Spleen (tissue), 11 donors: ENCODE results near the gene IGFL1. TPM values are rescaled to one million over a fixed set of nuclear protein-coding genes. Genes with fewer than 3 reads are reported as not detected.
"Not testable (repeated sequence)": the region's sequence is repeated elsewhere in the genome, so short reads cannot be mapped to it uniquely, and the experiment has no call there.

Source experiments
- DNase-seq: peaks from one replicate; pipeline ENCODE4 v3.0.0-alpha.2; 2020
- H3K27ac ChIP-seq, 8 donors: fragments of 200-600 bp; sonication (generic) in 7 of 8; 1 replicate in 4 of 8; 2 replicates in 4 of 8; pipeline versions ENCODE4 v1.5.0 to v1.8.0; 2016 to 2021; ENCODE audit warnings: inconsistent platforms in 4 of 8, mild to moderate bottlenecking in 4 of 8, moderate library complexity in 1 of 8
- H3K27me3 ChIP-seq, 7 donors: fragments of 200-600 bp; sonication (generic) in 6 of 7; replicated peaks in 1 of 7; 1 replicate in 4 of 7; 2 replicates in 3 of 7; pipeline versions ENCODE4 v1.5.0 to v1.8.0; 2016 to 2021; ENCODE audit warnings: inconsistent platforms in 3 of 7, mild to moderate bottlenecking in 1 of 7
- H3K36me3 ChIP-seq, 6 donors: fragments of 200-600 bp; sonication (generic) in 5 of 6; 1 replicate in 4 of 6; 2 replicates in 2 of 6; pipeline versions ENCODE4 v1.5.0 to v1.8.0; 2016 to 2021; ENCODE audit warnings: inconsistent platforms in 2 of 6
- H3K4me1 ChIP-seq, 6 donors: fragments of 200-600 bp; sonication (generic) in 5 of 6; 1 replicate in 3 of 6; 2 replicates in 3 of 6; pipeline versions ENCODE4 v1.5.0 to v1.8.0; 2016 to 2021; ENCODE audit warnings: inconsistent platforms in 3 of 6
- H3K4me3 ChIP-seq, 8 donors: fragments of 200-600 bp; sonication (generic) in 7 of 8; 1 replicate in 4 of 8; 2 replicates in 4 of 8; pipeline versions ENCODE4 v1.5.0 to v1.8.0; 2016 to 2021; ENCODE audit warnings: inconsistent platforms in 4 of 8, mild to moderate bottlenecking in 4 of 8, moderate library complexity in 2 of 8
- H3K9me3 ChIP-seq, 8 donors: fragments of 200-600 bp; sonication (generic) in 7 of 8; 1 replicate in 4 of 8; 2 replicates in 4 of 8; pipeline versions ENCODE4 v1.5.0 to v1.8.0; 2016 to 2021; ENCODE audit warnings: inconsistent platforms in 4 of 8
- POLR2A ChIP-seq, 3 donors: fragments of 450-650 bp; IDR thresholded peaks; one replicate each; pipeline ENCODE4 v1.5.1; 2017; ENCODE audit warnings: antibody characterized with exemption in 3 of 3, mild to moderate bottlenecking in 1 of 3
- POLR2AphosphoS5 ChIP-seq, 3 donors: sonication (generic); formaldehyde crosslinking; IDR thresholded peaks; one replicate each; pipeline ENCODE4 v1.5.1; 2017; ENCODE audit warnings: antibody characterized with exemption in 3 of 3
- WGBS, 5 donors: extraction: QIAGEN DNeasy Blood & Tissue Kit in 3 of 5; methylation state at CpG; one replicate each; pipeline versions ENCODE4 v1.1.5 to v1.1.7; 2013 to 2018; 5-methylcytosine and 5-hydroxymethylcytosine counted together
- intact Hi-C: fragments of 100-400 bp; cut with DNase I; formaldehyde crosslinking; loops from one replicate; pipeline ENCODE4 v1.15.0; 2023; ENCODE audit warnings: low total_unique reads
- polyA plus RNA-seq, 3 donors: library from polyadenylated mRNA; stranded (reverse); fragments of 200-250 nt; gene quantifications; one replicate each; pipeline ENCODE4 v1.2.1, GENCODE V29; 2013
- total RNA-seq, 7 donors: library from RNA; depleted of rRNA in 3 of 7; stranded (reverse); fragments of >200 nt in 3 of 7; fragmentation: NEBNext Ultra II Directional in 4 of 7; extraction: Animal tissue kit (Norgen Biotek cat#: 25700) in 4 of 7; gene quantifications; one replicate each; pipeline versions ENCODE4 v1.1.0 to v1.2.1, GENCODE V29; 2016 to 2021
- TF ChIP-seq, protein P1 (sequence below), 11 experiments: fragments of 200-600 bp in 7 of 11; fragments of 450-650 bp in 4 of 11; sonication (generic) in 4 of 11; IDR thresholded peaks in 8 of 11; conservative IDR thresholded peaks in 3 of 11; 1 replicate in 7 of 11; 2 replicates in 4 of 11; pipeline versions ENCODE4 v1.4.0 to v1.8.0; 2016 to 2021; ENCODE audit warnings: antibody characterized with exemption in 11 of 11, inconsistent platforms in 4 of 11, mild to moderate bottlenecking in 1 of 11
- donor health status: healthy with polysubstance abuse.
- donor health status: DM: no; HTN: no; CAD: no; lungs with moderate emphysema.
- donor health status: DM: no; HTN: no; CAD: no.
- donor health status: Bipolar disorder and iron deficiency.
- donor health status: healthy.
- donor health status: DM: no; HTN: no; CAD: no.
- donor health status: DM: yes; HTN: yes; CAD: no.

IGFL1 gene
- total and polyA plus RNA-seq, 10 donors, result not detected

GRCh38 chr19:46232468-46232867, 2.9 kb downstream of the IGFL1 start:
- intact Hi-C loops, result no loop called here
- Histone ChIP-seq H3K4me1 (no peaks in the 10 kb centered on the region), H3K27me3 (peaks cover 0 to 70% (median 0%) of the 10 kb centered on the region in 7 donors), H3K9me3 (no peaks in the 10 kb centered on the region), H3K27ac (no peak overlapping the region), H3K4me3 (no peak overlapping the region), H3K36me3 (no peaks in the 10 kb centered on the region)
- WGBS, 5 donors, result 80 to 90% (median 89%) methylated on average over 1 to 11 of the region's 11 CpGs; no CpG with 5 or more reads in 1 of the 5 donors
- no peak for DNase-seq
- TF ChIP-seq POLR2AphosphoS5 (IDR thresholded peaks at IDR 0.05), result no peak
- TF ChIP-seq, protein P1, sequence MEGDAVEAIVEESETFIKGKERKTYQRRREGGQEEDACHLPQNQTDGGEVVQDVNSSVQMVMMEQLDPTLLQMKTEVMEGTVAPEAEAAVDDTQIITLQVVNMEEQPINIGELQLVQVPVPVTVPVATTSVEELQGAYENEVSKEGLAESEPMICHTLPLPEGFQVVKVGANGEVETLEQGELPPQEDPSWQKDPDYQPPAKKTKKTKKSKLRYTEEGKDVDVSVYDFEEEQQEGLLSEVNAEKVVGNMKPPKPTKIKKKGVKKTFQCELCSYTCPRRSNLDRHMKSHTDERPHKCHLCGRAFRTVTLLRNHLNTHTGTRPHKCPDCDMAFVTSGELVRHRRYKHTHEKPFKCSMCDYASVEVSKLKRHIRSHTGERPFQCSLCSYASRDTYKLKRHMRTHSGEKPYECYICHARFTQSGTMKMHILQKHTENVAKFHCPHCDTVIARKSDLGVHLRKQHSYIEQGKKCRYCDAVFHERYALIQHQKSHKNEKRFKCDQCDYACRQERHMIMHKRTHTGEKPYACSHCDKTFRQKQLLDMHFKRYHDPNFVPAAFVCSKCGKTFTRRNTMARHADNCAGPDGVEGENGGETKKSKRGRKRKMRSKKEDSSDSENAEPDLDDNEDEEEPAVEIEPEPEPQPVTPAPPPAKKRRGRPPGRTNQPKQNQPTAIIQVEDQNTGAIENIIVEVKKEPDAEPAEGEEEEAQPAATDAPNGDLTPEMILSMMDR (IDR thresholded peaks at IDR 0.05 in 8 of 11, conservative IDR thresholded peaks at IDR 0.05 in 3 of 11), result no peak
- TF ChIP-seq POLR2A (IDR thresholded peaks at IDR 0.05), result no peak

- intact Hi-C loops, result no loop called here
- Histone ChIP-seq H3K4me1 (no peaks in the 10 kb centered on the region), H3K4me3 (no peak overlapping the region), H3K9me3 (no peaks in the 10 kb centered on the region), H3K36me3 (no peaks in the 10 kb centered on the region), H3K27ac (no peak overlapping the region), H3K27me3 (peaks cover 0 to 70% (median 0%) of the 10 kb centered on the region in 7 donors)
- DNase-seq, result no peak
- TF ChIP-seq, protein P1 (IDR thresholded peaks at IDR 0.05 in 8 of 11, conservative IDR thresholded peaks at IDR 0.05 in 3 of 11), result no peak
- WGBS, 5 donors, result 79 to 89% (median 87%) methylated on average over 20 of the region's 20 CpGs
These were observed 3.5 kb downstream of the IGFL1 start for GRCh38 chr19:46232938-46233621.

- intact Hi-C loops, H3K4me3 ChIP-seq, DNase-seq, H3K4me1 ChIP-seq, H3K9me3 ChIP-seq, H3K36me3 ChIP-seq, H3K27ac ChIP-seq: not testable (repeated sequence)
- peaks cover 0 to 71% (median 0%) of the 10 kb centered on the region in 7 donors for H3K27me3 ChIP-seq
- 58 to 71% (median 66%) methylated on average over 4 of the region's 4 CpGs for WGBS, 5 donors
These were observed 4.3 kb downstream of the IGFL1 start for GRCh38 chr19:46233871-46234270.

DNA sequence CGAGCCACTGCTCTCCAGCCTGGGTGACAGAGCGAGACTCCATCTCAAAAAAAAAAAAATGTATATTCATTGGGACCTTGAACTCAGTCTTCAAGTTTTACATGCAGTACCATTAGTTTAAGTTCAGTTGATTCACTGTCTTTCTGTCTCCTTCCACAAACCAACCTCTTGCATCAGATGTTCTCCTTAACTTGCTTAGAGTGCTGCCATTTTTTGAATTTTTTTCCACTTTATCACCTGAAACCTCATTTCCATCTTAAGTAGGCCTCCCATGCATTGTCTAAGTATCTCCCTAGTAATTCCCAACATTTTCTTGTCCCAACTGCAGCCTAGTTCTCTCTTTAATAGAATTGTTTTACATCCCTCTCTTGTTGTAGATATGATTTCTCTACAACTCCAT, 8.6 kb downstream of the IGFL1 start:
- DNase-seq, H3K4me3 ChIP-seq, H3K36me3 ChIP-seq, intact Hi-C loops, H3K9me3 ChIP-seq, H3K4me1 ChIP-seq, H3K27ac ChIP-seq: not testable (repeated sequence)
- 74 to 97% (median 87%) methylated on average over 2 of the region's 2 CpGs for WGBS, 5 donors
- peaks cover 0 to 70% (median 5%) of the 10 kb centered on the region in 7 donors for H3K27me3 ChIP-seq

DNA sequence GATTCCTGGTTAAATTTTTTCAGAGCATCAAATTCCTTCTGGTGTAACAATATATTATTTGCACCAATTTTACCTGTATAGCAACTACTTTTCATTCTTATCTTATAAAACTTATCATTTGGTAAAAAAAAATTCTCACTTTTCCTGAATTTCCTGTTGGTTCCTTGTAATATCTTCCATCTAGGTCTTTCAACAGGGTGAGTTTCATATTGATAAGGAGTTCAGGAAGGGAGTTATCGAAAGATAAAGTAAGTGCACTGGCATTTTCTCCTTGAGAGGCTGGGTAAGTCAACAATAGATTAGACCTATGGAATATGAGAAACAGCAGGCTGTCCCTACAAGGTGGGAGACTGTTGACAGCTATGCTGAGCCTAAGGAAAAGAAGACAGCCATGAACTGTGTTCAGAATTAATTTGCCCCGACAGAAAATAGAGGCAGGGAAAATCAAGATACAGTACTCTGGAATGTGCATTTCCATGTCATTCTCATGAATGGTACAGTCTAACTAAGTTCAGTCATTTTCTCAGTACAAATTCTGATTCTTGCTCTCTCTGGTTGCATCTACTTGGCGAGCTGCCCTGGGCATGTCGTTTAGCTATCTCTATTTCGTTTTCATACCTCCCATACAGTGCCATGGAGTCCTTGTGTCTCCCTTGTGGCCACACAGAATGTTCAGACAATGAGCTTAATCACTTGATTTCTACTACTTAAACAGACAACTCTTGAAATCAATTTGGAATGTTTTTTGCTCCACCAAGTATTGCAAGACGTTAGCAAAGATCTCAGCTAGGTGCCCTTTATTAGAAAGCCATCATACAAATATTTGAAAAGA, 9.9 kb downstream of the IGFL1 start:
- 65 to 72% (median 67%) methylated on average over 6 of the region's 6 CpGs for WGBS, 5 donors
- H3K4me1 ChIP-seq, result no peaks in the 10 kb centered on the region
- DNase-seq, result no peak
- TF ChIP-seq POLR2AphosphoS5 (IDR thresholded peaks at IDR 0.05), result no peak
- no peak for TF ChIP-seq POLR2A (IDR thresholded peaks at IDR 0.05)
- TF ChIP-seq, protein P1 (IDR thresholded peaks at IDR 0.05 in 8 of 11, conservative IDR thresholded peaks at IDR 0.05 in 3 of 11), result no peak
- no peaks in the 10 kb centered on the region for H3K36me3 ChIP-seq
- peaks cover 0 to 79% (median 15%) of the 10 kb centered on the region in 7 donors for H3K27me3 ChIP-seq
- H3K4me3 ChIP-seq, result no peak overlapping the region
- no peak overlapping the region for H3K27ac ChIP-seq
- no peaks in the 10 kb centered on the region for H3K9me3 ChIP-seq
- intact Hi-C loops, result no loop called here
